Coronary artery (tissue), 2 donors: ENCODE data around the gene LGI2.

Source experiments
- DNase-seq: peaks from one replicate; pipeline ENCODE4 v3.0.0-alpha.2; 2017; ENCODE audit warnings: low spot score
- H3K27ac ChIP-seq, 2 donors: fragments of 200-600 bp; sonication (generic); one replicate each; pipeline ENCODE4 v1.5.1; 2016 to 2019
- H3K4me3 ChIP-seq: fragments of 200-600 bp; sonication (generic); 2 replicates; pipeline ENCODE4 v1.5.1; 2016; ENCODE audit warnings: mild to moderate bottlenecking, moderate library complexity
- TF ChIP-seq, protein P1 (sequence below): fragments of 200-600 bp; sonication (generic); IDR thresholded peaks from one replicate; pipeline ENCODE4 v1.5.1; 2019; ENCODE audit warnings: antibody characterized with exemption

The LGI2 gene

DNA sequence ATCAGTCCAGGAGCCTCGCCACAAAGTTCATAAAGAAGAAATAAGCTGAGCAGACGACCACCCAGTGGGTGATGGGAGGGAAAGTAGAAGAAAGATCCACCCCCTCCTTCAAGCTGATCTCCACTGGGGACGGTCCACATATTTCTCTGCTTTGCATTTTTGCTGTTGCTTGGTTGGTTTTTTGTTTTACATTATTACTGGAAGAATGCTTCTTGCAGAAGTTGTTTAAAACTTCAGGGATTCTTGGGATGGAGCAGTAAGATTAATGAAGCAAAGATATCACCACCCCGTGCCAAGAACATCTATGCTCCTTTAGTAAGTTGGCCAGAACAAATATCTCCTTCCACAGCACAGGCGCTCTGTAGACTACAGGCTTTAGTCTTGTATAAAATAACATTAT lies 30.1 kb downstream of the LGI2 start:
- TF ChIP-seq, protein P1, sequence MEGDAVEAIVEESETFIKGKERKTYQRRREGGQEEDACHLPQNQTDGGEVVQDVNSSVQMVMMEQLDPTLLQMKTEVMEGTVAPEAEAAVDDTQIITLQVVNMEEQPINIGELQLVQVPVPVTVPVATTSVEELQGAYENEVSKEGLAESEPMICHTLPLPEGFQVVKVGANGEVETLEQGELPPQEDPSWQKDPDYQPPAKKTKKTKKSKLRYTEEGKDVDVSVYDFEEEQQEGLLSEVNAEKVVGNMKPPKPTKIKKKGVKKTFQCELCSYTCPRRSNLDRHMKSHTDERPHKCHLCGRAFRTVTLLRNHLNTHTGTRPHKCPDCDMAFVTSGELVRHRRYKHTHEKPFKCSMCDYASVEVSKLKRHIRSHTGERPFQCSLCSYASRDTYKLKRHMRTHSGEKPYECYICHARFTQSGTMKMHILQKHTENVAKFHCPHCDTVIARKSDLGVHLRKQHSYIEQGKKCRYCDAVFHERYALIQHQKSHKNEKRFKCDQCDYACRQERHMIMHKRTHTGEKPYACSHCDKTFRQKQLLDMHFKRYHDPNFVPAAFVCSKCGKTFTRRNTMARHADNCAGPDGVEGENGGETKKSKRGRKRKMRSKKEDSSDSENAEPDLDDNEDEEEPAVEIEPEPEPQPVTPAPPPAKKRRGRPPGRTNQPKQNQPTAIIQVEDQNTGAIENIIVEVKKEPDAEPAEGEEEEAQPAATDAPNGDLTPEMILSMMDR = no peak
- DNase-seq = no peak
- Histone ChIP-seq H3K4me3 (no peak overlapping the region), H3K27ac (no peak overlapping the region)

- no peak for DNase-seq
- TF ChIP-seq, protein P1 = no peak
- peak overlapping the region in 1 of 2 donors; percentile 46 for H3K27ac ChIP-seq
- no peak overlapping the region for H3K4me3 ChIP-seq
These were observed 31.2 kb downstream of the LGI2 start for GRCh38 chr4:24999392-25000089.

DNA sequence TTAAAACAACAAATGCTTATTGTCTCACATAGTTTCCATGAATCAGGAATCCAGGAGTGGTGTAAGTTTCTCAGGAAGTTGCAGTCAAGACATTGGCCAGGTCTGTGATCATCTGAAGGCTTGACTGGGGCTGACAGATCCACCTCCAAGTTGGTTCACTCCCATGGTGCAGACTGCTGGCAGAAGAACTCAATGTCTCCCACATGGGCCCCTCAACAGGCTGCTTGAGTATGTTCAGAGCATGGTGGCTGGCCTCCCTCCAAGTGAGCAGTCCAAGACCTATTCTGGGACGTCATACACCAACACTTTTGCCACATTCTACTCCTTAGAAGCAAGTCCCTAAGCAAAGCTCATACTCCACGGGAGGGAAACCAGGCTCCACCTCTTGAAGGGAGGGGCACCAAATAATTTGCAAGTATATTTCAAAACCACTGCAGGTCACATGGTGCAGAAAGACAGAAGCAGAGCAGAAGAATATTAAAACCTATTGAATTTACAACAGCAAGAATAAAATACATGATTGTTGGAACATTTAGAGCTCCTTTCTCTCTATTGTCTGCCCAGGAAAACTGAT lies 35.3 kb downstream of the LGI2 start:
- H3K4me3 ChIP-seq = no peak overlapping the region
- no peak for DNase-seq
- TF ChIP-seq, protein P1 = no peak
- H3K27ac ChIP-seq = no peak overlapping the region

DNA sequence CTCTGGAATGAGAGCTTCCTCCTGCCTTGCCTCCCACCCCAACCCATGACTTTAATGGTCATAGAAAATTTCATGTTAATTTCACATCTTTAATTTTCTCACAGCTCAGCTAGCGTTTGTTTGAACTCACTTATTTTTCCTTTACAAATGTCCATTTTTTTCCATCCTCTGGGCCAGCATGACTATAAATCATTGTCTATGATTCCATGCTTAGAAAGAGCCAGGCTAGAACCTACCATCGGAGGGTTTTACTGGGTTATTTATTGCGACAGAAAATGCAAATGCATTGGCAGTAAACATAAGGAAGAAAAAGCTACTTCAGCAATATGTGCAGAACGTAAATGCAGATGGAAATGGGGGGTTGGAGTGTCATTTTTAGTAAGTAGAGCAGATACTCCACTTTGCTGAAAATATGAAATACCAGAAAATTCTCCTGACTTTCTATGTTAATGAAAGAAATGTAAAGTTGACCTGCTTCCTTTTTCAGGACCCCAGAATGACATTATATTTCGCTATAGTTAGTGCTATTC lies 37.1 kb downstream of the LGI2 start:
- TF ChIP-seq, protein P1 = no peak
- Histone ChIP-seq H3K4me3 (no peak overlapping the region), H3K27ac (no peak overlapping the region)
- DNase-seq = no peak

DNA sequence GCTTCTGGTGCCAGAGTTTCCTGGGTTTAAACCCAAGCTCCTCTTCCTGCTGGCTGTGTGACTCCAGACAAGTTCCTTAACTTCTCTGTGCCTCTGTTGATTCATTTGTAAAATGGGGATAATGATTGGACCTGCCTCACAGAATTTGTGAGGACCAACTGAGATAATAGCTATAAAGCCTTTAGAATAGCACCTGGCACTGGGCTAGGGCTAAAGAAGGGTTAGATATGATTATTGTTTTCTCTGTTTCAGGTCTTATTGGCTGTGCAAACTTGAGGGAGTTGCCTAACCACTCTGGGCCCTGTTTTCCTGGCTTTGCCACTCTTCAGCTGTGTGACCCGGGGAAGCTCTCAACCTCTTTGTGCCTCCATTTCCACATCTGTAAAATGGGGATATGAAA lies 37.8 kb downstream of the LGI2 start:
- Histone ChIP-seq H3K27ac (no peak overlapping the region), H3K4me3 (no peak overlapping the region)
- TF ChIP-seq, protein P1 = no peak
- no peak for DNase-seq

DNA sequence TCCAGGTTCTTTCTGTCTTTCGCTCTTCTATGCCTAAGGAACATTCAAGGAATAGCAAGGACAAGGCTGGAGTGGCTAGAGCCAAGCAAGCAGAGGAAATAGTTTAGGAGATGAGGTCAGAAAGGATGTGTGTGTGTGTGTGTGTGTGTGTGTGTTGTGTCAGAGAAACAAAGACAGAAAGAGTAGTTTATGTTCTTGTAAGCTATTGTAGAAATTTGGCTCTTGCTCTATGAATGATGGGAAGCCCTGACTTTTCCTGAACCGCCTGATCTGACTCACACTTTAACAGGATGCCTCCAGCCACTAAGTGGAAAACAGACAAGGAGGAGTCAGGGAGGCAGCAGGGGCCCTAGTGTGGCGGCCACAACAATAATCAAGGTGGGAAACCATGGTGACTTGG lies 39.7 kb downstream of the LGI2 start:
- H3K27ac ChIP-seq = peak overlapping the region in 1 of 2 donors; percentile 45
- TF ChIP-seq, protein P1 = no peak
- no peak for DNase-seq
- H3K4me3 ChIP-seq = no peak overlapping the region

DNA sequence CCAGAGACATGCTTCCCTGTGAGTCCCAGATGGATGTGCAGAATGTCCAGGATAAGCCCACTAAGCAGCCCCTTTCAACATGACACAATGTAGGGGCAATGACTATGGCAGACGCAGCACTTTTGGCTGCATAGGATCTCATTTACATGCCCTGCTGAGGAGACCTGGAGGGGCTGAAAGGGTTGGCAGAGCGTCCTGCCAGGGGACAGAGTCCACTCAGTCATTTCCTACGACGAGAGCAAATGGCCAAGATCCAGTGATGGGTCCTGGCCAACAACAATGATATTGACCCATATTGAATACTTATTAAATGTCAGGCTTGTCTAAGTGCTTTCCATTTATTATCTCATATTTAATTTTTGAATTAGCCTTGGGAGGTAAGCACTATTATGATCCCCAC lies 41.4 kb downstream of the LGI2 start:
- no peak overlapping the region for H3K4me3 ChIP-seq
- H3K27ac ChIP-seq = no peak overlapping the region
- TF ChIP-seq, protein P1 = no peak
- DNase-seq = no peak
